LNCAP (cell line): ENCODE data around the gene SYNGR4.

ENCODE experiments used
- TF ChIP-seq, protein P1 (sequence below): fragments of 450-650 bp; IDR thresholded peaks from 2 replicates; pipeline ENCODE4 v1.5.1; 2017; ENCODE audit warnings: mild to moderate bottlenecking

SYNGR4 gene

DNA sequence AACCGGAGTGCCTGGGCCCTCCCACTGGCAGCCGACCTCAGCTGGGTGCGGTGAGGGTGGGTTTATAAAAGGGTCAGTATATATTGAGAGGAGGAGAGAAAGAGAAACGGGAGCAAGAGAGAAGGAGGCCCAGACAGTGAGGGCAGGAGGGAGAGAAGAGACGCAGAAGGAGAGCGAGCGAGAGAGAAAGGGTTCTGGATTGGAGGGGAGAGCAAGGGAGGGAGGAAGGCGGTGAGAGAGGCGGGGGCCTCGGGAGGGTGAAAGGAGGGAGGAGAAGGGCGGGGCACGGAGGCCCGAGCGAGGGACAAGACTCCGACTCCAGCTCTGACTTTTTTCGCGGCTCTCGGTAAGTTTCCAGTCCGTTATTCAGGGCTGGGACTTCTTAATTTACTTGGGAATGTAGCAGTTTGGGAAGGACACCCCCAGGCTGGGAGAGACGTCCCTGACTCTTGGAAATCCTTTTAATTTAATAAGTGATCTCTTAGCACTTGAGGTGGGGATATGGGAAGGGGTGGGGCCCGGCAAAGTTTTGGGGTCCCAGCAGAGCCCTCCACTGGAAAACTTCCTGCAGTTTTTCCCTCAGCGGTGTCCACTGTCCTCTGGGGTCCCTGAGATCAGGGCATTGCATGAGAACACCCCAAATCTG lies 38.8 kb upstream of the SYNGR4 start, which contains the start of gene EMP3:
EMP3 (plus strand) TSS at position 288 of the 646 bp plus-strand sequence. CDS start 1,293 bp downstream, outside the sequence.
- TF ChIP-seq, protein P1, sequence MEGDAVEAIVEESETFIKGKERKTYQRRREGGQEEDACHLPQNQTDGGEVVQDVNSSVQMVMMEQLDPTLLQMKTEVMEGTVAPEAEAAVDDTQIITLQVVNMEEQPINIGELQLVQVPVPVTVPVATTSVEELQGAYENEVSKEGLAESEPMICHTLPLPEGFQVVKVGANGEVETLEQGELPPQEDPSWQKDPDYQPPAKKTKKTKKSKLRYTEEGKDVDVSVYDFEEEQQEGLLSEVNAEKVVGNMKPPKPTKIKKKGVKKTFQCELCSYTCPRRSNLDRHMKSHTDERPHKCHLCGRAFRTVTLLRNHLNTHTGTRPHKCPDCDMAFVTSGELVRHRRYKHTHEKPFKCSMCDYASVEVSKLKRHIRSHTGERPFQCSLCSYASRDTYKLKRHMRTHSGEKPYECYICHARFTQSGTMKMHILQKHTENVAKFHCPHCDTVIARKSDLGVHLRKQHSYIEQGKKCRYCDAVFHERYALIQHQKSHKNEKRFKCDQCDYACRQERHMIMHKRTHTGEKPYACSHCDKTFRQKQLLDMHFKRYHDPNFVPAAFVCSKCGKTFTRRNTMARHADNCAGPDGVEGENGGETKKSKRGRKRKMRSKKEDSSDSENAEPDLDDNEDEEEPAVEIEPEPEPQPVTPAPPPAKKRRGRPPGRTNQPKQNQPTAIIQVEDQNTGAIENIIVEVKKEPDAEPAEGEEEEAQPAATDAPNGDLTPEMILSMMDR = no peak

DNA sequence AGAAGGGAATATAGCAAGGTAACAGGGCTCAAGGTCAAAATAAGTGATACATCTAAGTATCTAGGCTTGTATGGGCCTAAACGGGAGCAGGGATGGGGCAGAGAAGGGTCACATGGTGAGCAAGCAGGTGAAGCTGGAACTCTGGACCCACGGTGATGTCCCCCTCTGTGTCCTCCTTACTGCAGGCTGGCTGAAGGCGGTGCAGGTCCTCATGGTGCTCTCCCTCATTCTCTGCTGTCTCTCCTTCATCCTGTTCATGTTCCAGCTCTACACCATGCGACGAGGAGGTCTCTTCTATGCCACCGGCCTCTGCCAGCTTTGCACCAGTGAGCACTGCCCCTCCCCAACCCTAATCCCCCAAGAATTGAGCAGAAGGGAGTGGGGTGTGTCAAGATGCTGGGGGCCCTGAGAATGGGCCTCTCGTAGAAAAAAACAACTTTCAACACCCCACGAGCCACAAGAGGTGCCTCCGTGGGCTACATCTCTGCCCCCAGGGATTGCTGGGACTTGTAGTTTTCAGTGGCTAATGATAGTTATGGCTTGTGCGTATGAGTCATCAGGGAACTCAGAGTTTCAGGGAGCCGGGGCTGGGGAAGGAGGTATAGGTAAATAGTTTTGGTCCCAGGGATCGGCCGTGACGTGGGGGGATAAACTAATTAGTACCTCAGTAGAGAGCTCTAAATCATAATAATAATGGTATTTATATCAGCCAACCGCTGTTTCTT lies 34.8 kb upstream of the SYNGR4 start:
- TF ChIP-seq, protein P1 = no peak

- TF ChIP-seq, protein P1 = no peak
Observed at GRCh38 chr19:48330012-48330681, 34.0 kb upstream of the SYNGR4 start.

- TF ChIP-seq, protein P1 = no peak
Observed at GRCh38 chr19:48332351-48332661, 31.9 kb upstream of the SYNGR4 start.

GRCh38 chr19:48332662-48333466 lies 31.3 kb upstream of the SYNGR4 start:
- TF ChIP-seq, protein P1 = no peak

DNA sequence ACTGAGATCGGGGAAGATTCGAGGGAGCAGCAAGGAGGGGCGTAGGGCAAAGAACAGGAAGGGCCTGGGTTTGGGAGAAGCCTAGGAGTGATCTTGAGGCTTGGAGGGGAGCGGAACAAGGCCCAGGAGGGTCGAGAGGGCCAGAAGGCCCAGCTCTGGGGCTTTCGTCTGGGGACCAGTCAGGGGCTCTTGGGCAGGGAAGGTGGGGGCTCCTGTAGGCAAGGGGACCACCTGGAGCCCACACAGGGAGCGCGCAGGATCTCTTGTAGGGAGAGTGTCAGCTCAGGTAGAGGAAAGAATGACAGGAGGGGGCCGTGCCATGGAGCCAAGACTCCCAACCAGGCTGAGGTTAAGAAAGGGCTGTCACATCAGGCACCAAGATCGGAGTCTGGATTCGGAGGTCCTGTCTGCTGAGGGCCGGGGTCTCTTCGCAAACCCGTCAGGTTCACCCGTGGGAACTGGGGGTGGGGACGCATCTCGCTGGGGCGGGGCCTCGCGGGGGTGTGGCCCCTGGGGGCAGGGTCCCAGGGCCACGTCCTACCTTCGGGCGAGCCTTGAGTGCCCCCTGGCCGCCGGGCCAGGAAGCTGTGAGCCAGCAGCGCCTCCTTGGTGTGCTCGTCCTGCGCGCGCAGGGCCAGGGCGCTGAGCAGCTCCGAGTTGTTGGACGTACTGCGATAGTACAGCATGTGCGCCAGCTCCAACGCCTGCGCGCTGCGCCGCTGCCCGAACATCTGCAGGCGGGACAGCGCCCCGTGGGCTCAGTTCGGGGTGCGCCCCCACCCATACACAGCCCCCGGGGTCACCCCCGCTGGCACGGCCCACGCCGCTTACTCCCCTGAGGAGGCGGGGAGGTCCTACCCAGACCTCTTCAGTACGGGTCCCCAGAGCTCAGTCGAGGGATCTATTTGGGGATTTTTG lies 30.4 kb upstream of the SYNGR4 start:
- TF ChIP-seq, protein P1 = peak; percentile 50
